Activated CD8-positive, alpha-beta memory T cell treated with anti-CD3 and anti-CD28 coated beads for 1 hour (primary cell): ENCODE measurements around the gene PAX7.
"Not testable (repeated sequence)": the region's sequence is repeated elsewhere in the genome, so short reads cannot be mapped to it uniquely, and the experiment has no call there.

Experiments
- DNase-seq, 2 donors: peaks; one replicate each; pipeline ENCODE4 v3.0.0-alpha.2; 2020; ENCODE audit warnings: low read depth in 1 of 2; ENCODE audit errors: extremely low read depth in 1 of 2

Gene PAX7

GRCh38 chr1:18657506-18658201, 27.0 kb downstream of the PAX7 start:
- no peak for DNase-seq

DNA sequence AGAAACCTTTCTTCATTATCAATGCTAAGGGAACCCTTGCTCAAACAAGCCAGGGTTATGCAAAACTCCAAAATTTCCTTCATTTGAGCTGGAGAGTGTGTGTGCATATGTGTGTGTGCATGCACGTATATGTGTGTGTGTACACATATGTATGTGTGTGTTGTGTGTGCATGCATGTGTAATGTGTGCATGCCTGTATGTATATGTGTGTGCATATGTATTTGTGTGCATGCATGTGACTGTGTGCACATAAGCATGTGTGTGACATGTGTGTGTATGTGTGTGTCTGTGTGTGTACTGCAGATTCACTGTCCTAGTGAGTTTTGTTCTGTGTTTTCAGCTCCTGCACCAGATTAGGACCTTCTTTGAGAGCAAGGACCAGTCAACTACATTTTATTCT, 28.2 kb downstream of the PAX7 start:
- no peak for DNase-seq

DNA sequence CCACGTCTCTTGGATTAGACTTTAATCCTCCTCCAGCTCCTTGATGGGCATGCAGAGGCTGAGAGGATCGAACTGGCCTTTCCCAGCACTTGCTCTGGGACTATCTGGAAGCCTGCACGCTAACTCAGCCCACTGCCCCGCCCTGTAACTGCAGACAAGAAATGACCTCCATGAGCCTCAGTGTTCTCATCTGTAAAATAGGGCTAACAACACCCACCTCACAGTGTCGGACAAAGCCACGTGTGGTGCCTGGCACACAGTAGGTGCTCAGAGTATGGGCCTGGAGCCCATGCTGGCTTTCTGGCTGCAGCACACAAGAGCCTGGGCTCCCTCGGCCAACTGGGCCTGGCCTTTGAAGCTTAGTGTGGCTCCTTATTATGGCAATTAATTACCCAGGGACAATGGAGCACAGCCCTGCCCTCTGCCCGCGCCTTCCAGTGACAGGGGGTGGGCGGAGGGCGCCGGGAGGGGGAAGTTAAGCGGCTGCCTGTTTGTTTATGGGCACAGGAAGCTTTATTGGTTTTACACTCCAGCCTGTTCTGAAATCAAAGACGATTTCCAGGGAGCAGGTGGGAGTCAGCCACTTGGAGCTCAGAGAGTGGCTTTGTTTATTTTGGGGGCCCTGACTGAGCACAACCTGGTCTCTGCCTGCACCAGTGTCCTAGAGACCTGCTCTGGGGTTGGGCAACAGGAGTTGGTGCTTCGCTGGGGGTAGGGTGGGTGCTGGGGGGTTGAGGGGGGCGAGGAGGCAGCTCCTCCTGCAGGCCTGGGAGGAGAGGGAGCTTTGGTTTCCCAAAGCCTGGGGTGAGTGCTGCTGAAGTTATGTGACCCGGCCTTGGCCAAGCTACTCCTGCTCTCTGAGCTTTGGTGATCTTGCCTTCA, 31.0 kb downstream of the PAX7 start:
- DNase-seq, result no peak

DNA sequence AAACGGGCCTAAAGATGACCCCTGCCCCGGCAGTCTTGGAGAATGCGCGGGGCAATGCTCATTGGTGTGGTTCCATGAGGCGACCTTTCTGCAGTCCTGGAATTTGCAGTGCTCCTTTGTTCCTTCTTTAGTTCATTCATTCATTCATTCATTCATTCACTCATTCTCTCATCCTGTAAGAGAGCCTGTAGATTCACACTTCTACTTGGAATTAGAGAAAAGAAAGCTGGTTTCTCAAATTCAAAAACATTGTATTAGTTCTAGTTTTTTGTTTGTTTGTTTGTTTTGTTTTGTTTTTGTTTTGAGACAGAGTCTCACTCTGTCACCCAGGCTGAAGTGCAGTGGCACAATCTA, 31.6 kb downstream of the PAX7 start:
- DNase-seq, result no peak

DNA sequence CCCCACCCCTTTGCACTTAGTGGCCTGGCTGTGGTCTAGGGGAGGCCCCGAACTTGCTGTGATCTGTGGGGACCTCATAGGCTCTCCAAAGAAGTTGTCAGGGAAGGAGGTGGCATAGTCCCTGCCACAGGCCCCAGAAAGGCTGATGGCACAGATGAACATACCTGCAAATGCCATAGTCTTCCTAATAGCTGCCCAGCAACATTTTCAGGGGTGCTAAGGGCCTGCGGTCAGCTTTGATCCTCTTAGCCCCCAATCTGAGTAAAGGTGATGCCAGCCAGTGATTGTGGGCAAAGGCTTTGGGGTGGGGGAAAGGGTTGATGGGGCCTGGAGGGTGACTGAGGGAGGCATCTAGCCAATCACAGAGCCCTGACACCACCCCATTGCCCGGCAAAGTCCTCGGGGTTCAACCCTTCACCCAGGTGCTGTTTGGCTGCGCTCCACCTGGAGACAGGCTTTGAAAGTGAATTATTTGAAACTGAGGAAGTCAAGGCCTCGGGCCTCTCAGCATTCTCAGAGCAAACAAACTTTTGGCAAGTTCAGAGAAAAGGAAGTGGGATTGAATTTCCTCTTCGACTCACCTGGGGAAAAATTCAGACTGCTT, 35.8 kb downstream of the PAX7 start:
- DNase-seq, result no peak

- DNase-seq, result no peak
These were observed 36.7 kb downstream of the PAX7 start for GRCh38 chr1:18667333-18667732.

- DNase-seq, result no peak
These were observed 37.4 kb downstream of the PAX7 start for GRCh38 chr1:18668046-18668445.

GRCh38 chr1:18668750-18669404, 38.2 kb downstream of the PAX7 start:
- DNase-seq, result no peak

GRCh38 chr1:18670121-18670867, 39.6 kb downstream of the PAX7 start:
- no peak for DNase-seq

DNA sequence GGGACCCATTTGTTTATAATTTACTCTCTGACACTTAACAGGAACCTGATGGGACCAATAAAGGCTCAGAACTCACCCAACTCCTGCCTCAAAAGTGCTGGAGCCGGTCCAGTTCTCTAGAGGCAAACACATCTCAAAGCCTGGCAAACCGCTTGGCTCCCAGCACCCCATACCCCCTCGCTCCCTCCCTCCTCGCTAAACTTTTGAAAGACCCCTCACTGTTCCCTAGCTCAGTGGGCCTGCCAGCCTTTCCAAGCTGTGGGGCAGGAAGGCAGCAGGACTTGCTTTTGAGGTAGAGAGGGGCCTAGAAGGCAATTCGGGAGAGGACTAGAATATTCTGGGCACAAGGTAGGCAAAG, 40.2 kb downstream of the PAX7 start:
- DNase-seq, result no peak

GRCh38 chr1:18673976-18674375, 43.3 kb downstream of the PAX7 start:
- DNase-seq, result no peak

DNA sequence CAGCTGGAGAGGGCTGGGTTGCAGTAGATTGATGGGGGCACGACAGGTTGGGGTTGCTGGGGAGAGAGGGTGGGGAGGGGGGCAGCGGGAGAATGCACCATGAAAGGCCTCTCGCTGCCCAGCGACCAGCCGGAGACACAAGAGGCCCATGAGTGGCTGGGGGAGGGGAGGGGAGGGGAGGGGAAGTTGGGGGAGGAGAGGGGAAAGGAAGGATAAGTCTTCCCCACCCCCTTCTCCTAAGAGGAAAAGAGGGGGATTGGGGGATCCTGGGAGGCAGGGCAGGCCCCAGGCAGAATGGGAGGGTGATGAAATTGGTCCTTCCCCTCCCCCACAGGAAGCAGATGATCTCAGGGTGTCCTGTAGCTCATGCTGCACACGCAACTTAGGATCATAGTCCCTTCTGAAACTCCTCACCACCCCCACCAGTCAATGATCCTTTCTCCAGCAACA, 45.7 kb downstream of the PAX7 start:
- no peak for DNase-seq

DNA sequence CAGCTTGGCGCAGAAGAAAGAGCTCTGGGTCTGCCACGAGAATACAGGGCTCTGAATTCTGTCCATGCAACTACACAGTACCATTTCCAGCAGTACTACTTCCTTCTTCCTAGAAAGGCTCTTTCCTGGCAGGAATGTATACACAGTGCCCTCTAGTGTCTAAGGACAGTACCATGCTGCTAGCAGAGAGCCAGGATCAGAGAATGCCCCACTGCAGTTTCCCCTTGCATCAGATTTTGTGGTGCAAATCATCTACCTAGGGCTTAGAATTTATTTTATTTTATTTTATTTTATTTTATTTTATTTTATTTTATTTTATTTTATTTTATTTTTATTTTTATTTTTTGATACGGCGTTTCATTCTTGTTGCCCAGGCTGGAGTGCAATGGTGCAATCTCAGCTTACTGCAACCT, 50.8 kb downstream of the PAX7 start:
- no peak for DNase-seq

- DNase-seq, result no peak
These were observed 51.7 kb downstream of the PAX7 start for GRCh38 chr1:18682375-18682774.

DNA sequence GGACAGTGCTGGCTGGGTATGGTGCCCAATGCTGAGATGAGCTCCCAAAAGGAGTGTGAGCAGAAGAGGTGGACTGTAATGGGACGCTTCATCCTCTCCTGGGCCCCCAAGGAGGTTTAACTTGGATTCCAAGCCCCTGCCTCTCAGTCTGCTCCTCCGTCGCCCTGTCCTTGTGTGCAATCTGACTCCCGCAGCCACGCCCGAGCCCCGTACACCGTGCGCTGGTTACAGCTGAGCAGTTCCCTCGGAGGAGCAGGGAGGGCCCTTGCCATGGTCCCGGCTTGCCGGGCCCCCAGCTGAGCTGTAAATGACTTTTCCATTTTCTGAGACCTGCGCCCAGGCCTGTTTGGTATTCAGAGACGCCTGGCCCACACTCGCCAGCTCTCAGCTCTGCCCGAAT, 53.7 kb downstream of the PAX7 start:
- no peak for DNase-seq

- DNase-seq, result no peak
These were observed 55.9 kb downstream of the PAX7 start for GRCh38 chr1:18686540-18686939.

DNA sequence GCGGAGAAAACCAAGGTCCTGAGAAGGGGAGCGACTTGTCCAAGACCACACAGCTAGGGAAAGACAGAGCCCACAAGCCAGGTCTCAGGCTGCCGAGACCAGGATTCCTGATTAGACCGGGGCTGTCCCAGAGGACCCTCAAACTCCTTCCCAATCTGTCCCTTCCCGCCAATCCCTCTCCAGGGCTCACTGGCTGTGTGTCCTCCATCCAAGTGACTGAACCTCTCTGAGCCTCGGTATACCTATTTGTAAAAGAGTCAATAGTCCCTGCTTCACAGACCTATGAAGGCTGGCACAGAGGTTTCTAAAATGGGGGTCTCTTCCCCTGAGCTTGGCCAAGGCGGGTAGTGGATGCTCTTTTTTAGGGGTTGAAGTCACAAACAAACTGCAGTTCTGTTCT, 56.6 kb downstream of the PAX7 start:
- no peak for DNase-seq

GRCh38 chr1:18691648-18692047, 61.0 kb downstream of the PAX7 start:
- DNase-seq, result no peak

GRCh38 chr1:18693256-18694098, 62.8 kb downstream of the PAX7 start:
- DNase-seq, result no peak

- not testable (repeated sequence) for DNase-seq
These were observed 63.6 kb downstream of the PAX7 start for GRCh38 chr1:18694289-18694688.
